ENCODE measurements around the gene WDR5.

- no peak for TF ChIP-seq POLR2A (IDR thresholded peaks at IDR 0.05)
- TF ChIP-seq POLR2AphosphoS5 (IDR thresholded peaks at IDR 0.05) = no peak
- TF ChIP-seq CTCF (IDR thresholded peaks at IDR 0.05 in 8 of 11, conservative IDR thresholded peaks at IDR 0.05 in 3 of 11) = peak in 5 of 11 experiments; percentile 5 to 36 (median 30)
Measured at GRCh38 chr9:134175808-134176598, 40.1 kb downstream of the WDR5 start.

Data from spleen (tissue), 7 donors.